ENCODE results near the gene TAL1. TPM values are rescaled to one million over a fixed set of nuclear protein-coding genes. Genes with fewer than 3 reads are reported as not detected.

The TAL1 gene
- total and polyA plus RNA-seq, 10 of the 15 experiments (the other 5 are each of a cell fraction or from before 2014, with no cell fraction given), result 0.05 TPM; not detected in 9

GRCh38 chr1:47215713-47216112 is 16.3 kb downstream of the TAL1 start:
- ChIA-PET CTCF (interaction anchor here (1.1 kb wide), 1 partner anchor 13 kb away, joined by 3 read pairs; no protein-coding TSS in a partner anchor), SMC1A (ENCODE audit: uncharacterized antibody, unreplicated experiment) (no interaction called here), RAD21 (ENCODE audit: unreplicated experiment) (no interaction called here), POLR2A (no interaction called here)
- H3K36me3 ChIP-seq (ENCODE audit: control insufficient read depth in 2 of 2, insufficient read depth in 2 of 2, low read length in 1 of 2), result no peaks in the 10 kb centered on the region
- 64% methylated on average over 4 of the region's 4 CpGs for WGBS (ENCODE audit: insufficient coverage, insufficient replicate concordance, low lambda C conversion rate, missing lambda C conversion rate)
- no peaks in the 10 kb centered on the region for H3K79me2 ChIP-seq (ENCODE audit: control insufficient read depth, insufficient read depth, low read length)
- no TSS peak for BruUV-seq (replicated peaks)
- intact Hi-C loops (cut with micrococcal nuclease; ENCODE audit: unreplicated experiment) (no loop called here), in situ Hi-C loops (cut with MboI) (no loop called here)
- peaks cover 1 to 2% of the 10 kb centered on the region in 2 experiments; a peak in 3 of 4 replicates for H3K27me3 ChIP-seq (replicated peaks in 1 of 2; ENCODE audit: control insufficient read depth in 2 of 2, insufficient read depth in 2 of 2, low read length in 1 of 2)
- H4K20me1 ChIP-seq (ENCODE audit: control insufficient read depth, insufficient read depth), result no peaks in the 10 kb centered on the region
- no peak overlapping the region for H3K9ac ChIP-seq (ENCODE audit: control insufficient read depth, insufficient read depth, low read length)
- ATAC-seq, result no peak
- no peaks in the 10 kb centered on the region for H3K9me3 ChIP-seq (replicated peaks; ENCODE audit: control insufficient read depth, insufficient read depth, low read length)
- no peak for FAIRE-seq
- H3K27ac ChIP-seq (ENCODE audit: control insufficient read depth, insufficient read depth), result no peak overlapping the region
- no peak overlapping the region for H2AFZ ChIP-seq (ENCODE audit: control insufficient read depth, low read depth, low read length)
- TF ChIP-seq RAD21 (IDR thresholded peaks at IDR 0.05; ENCODE audit: insufficient read depth, low read depth, low read length), result no peak
- no peak for TF ChIP-seq HDGF (IDR thresholded peaks at IDR 0.05)
- TF ChIP-seq ZBTB33 (IDR thresholded peaks at IDR 0.05), result no peak
- TF ChIP-seq ZNF217 (IDR thresholded peaks at IDR 0.05), result no peak
- TF ChIP-seq NFYB (IDR thresholded peaks at IDR 0.05; ENCODE audit: insufficient read depth, low read depth, low read length), result no peak
- TF ChIP-seq SMAD5 (IDR thresholded peaks at IDR 0.05; ENCODE audit: low read depth), result no peak
- TF ChIP-seq BCLAF1 (IDR thresholded peaks at IDR 0.05), result no peak
- TF ChIP-seq TBL1XR1 (IDR thresholded peaks at IDR 0.05; ENCODE audit: low read depth, low read length), result no peak
- TF ChIP-seq ETV6 (conservative IDR thresholded peaks at IDR 0.05 in 1 of 2, IDR thresholded peaks at IDR 0.05 in 1 of 2; ENCODE audit: borderline replicate concordance in 1 of 2, low read depth in 1 of 2), result no peak
- no peak for TF ChIP-seq LARP7 (IDR thresholded peaks at IDR 0.05)
- no peak for TF ChIP-seq NRF1 (conservative IDR thresholded peaks at IDR 0.05; ENCODE audit: low read depth, low read length)
- no peaks in the 10 kb centered on the region; the same call in 1 of the 2 replicates for H3K4me1 ChIP-seq (ENCODE audit: control insufficient read depth, insufficient read depth, low read length)
- H3K4me3 ChIP-seq, result no peak overlapping the region
- H3K4me2 ChIP-seq (ENCODE audit: control insufficient read depth, insufficient read depth), result no peak overlapping the region
- no peak for DNase-seq (ENCODE audit: low read depth, low spot score)

All from GM12878 (cell line).